GM10847 (cell line): Measurements from ENCODE around the gene CD47.

ENCODE experiments used
- POLR2A ChIP-seq: IDR thresholded peaks from 2 replicates; pipeline ENCODE4 v1.6.1; 2011; ENCODE audit not compliant: insufficient read length; ENCODE audit errors: extremely low read depth

The CD47 gene

DNA sequence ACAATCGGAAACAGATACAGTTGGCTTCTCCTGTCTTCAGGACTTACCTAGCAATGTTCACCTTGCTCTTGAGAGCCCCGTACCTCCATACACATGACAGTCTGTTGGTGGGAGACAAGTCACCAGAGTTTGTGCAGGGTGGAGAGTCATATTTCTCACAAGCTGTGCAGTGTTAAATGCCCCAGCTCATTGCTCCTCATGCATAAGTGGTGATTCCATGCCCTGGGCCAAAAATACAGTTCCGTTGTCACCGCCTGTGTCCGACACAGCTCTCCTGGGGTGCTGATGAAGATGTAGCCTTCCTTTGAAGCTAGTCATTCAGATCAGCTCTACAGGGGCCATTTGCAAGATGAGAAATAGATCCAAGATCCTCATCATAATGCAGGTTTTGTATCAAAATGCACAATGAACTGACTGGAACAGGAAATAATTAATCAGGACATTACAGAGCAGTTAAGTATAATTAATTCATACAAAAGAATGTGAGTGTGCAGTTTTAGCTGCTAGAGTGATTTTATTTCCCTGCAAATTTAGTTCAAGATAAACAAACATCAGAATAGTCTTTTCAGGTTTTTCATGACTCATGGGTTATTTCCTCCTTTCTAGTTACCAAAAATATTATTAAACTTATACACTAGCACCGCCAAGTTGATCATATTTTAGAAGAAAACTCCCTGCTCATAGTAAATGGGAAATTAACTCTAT is 66.5 kb downstream of the CD47 start:
- TF ChIP-seq POLR2A: no peak

DNA sequence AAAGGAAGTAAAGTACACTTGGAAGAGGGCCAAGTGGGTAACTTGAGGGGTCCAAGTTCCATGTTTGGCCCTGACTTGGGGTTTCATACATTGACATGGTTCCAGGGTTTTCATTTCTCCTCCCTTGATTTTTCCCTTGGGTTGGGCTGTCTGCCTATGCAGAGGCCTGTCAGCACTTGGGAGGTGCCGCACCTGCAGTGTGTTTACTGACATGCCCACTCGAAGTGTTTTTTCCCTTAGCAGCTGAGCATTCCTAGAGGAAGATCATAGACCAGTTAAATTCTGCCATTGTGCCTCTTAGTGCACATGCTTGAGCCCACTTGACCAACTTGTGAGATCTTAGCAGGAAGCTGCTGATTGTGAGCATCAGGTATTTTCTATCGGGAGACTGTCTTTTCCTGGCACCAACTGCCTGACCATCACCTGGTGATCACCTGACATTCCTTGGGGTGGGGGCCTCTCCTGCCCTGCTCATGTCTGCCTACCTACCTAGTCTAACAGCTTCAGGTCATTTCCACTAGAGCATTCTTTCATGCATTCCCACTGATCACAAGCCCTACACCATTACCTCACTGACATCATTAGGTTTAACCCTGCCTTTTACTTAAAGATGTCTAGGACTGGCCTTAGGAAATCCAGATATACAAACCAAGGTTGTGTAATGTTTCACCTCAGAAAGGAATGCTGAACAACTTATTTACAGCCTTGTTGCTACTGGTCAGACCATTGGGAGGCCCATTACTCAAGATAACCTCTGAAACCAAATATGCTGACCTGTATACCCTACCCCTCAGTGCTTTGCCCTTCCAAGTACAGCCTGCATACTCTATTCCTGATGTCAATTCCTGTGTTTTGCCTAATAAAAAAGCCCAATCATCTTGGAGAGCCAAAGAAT is 68.3 kb downstream of the CD47 start:
- TF ChIP-seq POLR2A: no peak

DNA sequence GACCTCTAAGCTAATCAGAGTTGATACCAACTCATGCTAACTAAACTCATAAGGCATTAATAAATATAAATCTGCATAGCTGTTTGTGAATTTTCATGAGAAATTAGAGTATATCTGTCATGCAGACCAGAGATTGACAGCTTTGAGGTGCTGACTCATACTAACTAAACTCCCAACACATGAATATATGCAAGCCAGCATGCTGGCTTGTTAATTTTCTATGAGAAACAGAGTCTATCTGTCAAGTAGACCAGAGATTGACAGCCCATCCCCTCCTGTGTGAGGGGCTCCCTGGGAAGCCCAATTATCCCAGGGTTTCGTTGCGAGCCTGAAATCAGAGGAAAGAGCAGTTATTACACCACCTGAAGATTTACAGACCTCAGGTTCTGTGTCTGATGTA is 69.3 kb downstream of the CD47 start:
- TF ChIP-seq POLR2A: no peak

DNA sequence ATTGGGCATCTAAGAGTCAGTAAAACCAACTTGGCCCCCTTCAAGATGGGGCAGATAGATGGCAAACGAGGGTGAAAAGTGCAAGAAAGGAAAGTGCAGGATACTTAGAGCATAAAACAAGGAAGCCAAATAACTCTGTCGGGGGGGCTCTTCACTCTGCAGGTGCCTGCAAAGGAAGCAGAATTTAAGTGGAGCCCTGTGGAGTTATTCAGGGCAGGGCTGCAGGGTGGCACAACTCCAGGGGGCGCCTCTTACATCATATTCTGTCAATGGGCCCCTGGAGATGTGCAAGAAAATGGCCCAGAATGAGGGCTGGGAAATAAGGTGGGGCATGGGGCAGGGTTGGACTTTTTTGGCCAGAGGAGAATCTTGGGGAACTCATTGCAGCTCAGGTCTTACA is 69.7 kb downstream of the CD47 start:
- TF ChIP-seq POLR2A: no peak

DNA sequence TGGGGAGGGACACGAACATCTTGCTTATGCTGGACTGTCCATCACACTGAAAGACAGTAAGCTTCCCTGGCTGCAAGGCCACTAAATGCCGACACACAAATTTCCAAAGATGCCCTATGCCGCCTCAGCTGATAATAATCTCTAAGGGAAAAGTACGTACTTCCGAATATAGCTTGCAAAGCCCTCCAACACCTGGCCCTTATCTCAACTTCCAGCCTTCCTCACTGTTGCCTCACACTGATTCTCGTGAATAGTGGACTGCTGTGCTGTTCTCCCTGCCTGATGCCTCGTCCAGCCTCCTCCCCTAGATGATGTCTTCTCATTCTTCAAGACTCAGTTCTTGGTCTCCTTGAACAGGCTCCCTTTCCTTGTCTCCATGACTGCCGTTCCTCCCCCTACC is 72.3 kb downstream of the CD47 start:
- TF ChIP-seq POLR2A: no peak

DNA sequence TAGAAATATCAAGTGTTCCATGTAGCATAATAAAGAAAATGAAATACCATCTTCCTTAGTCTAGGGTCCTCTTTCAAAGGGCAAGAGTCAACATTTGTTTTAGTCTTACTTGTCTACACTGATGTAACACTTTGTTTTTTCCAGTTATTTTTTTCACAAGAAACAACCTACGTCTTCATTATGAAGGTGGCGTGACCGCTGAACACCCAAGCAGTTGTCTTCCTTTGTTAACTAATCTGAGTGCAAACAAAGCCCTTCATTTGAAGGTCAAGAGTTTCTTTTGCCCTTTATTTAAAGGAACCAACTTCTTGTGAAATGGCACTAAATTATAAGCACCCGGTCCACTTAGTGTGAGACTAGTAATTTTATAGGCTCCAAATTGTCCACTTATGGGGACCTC is 73.2 kb downstream of the CD47 start:
- TF ChIP-seq POLR2A: no peak

DNA sequence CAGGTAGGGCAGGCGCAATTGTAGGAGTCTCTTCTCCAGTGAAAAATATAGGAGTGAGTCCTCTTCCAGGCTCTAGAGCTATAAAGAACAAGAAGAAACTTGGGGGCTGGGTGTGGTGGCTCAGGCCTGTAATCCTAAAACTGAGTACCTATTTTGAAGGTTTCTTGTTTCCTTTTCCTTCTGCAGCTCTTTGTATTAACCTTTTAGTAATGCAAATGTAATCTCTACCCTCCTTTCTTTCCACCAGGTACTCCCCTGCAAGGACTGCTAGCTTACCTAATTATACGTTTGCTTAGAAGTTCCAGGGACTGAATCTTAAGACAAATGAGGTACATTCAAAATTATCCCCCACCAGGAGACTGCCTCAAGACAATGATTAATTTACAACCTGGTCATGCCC is 75.9 kb downstream of the CD47 start:
- TF ChIP-seq POLR2A: no peak

DNA sequence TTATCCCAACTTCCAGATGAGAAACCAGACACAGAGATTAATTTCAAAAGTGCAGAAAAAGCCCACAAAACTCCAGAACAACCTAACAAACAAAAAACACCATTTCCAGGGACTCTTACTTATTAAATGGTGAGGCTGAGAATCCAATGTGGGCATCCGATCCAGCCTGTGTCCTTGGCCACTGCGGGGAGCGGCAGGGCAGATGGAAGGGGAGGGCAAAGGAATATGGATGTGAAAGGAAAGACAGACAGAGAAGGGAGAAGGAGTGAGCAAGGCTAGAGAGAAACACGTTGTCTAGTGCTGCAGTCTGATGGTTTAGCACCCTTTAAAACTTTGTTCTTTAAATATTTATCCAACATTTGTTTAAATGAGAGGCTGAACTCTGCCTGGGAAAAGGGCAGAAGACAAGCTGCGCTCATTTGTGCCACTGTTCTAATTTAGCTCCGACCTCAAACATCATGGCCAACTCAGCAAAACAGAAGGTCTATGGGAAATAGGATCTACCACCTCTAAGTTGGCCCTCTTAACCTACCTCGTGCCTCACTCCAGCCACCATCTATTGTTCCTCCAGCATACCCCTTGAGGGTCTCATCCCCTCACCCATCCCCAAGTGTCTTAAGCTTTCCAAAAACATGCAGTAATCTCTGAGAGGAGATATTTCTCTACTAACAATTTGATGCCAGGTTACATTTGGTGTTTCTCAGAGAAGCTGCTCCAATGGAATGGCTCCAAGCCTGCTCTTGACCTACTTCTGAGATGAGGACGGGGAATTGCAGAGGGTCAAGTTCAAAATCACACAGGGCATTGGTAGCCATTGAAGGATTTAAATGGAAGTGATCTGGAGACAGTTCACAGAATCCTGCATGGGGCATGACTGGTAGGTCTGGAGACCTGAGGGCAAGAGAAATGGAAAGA is 77.4 kb downstream of the CD47 start:
- TF ChIP-seq POLR2A: no peak

DNA sequence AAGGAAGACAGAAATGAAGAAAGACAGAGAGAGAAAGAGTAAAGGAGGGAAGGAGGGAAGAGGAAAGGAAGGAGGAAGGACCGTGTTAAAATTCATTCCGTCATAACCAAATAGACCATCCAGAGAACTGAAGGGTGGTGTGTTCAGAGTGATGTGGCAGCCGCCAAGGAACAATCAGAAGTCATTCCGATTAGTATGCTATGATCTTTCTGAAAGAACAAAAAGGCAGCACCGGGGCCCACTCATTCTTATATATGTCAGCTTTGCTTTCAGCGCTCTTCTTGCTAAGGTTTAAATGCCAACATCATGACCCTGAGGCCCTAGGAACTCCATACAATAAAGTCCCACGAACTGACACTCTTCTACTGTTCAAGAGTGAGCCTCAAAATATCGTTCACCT is 78.5 kb downstream of the CD47 start:
- TF ChIP-seq POLR2A: no peak

DNA sequence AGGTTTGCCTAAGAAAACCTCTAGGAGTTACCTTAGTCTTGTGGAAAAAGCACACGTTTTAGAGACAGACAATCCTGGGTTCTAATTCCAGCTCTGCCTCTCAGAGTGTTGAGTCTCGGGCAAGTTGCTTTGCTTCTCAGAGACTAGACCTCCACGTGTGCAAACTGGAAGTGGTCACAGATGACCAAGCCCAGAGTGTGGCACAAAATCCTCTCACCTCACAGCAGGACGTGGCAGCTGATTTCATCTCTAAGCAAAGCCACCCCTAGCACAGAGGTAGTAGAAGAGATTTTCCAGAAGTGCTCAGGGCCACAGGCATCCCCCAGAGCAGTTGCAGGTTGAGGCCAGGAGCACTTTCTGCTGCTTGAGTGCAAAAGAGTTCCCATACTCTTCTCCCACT is 79.2 kb downstream of the CD47 start:
- no peak for TF ChIP-seq POLR2A

DNA sequence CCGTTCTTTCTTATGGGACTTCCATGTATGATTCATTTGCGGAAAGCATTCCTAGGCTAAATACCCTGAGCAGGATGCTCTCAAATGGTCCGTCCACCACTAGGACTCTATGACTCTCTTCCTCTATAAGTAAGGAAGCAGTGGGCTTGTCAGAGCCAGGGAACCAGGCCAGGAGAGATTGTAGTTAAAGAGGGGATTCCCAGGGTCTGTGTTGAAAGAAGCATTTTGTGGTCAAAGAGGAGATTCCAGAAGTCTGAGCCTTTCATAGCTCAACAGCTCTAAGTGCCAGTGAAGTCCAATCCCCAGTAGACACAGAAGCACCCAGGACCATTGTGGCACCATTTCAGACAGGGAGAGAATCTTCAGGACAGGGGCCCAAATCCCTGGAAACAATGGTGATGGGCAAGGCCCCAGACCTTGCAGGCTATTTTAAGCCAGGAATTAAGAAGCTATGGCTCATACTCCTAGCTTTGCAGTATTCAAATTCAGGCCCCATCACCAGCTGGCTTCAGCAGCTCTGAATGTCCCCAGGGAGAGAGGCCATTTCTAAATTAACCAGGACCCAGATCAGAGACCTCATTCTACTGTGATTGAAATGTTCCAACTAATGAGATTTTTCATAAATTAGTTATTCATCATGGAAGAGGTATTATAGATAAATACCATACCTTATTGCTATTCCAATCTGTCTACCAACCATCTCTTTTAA is 81.7 kb downstream of the CD47 start:
- no peak for TF ChIP-seq POLR2A

DNA sequence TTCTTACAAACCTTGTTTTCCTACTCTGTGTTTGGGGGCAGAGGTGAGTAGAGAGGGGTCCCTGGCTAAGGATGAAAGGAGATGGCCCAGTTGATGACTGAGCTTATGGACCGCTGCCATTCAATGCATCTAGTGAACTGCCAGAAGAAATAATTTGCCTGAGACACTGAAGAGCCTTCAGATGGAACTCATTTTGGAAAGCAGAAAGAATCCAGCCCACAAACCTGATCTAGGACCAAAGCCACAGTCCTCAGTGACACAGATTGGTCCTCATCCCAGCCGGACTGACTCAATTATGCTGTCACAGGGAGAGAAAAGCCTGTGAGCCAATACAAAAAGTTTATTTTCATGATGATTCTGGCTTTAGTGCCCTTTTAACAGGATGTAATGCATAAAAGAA is 82.7 kb downstream of the CD47 start:
- no peak for TF ChIP-seq POLR2A

DNA sequence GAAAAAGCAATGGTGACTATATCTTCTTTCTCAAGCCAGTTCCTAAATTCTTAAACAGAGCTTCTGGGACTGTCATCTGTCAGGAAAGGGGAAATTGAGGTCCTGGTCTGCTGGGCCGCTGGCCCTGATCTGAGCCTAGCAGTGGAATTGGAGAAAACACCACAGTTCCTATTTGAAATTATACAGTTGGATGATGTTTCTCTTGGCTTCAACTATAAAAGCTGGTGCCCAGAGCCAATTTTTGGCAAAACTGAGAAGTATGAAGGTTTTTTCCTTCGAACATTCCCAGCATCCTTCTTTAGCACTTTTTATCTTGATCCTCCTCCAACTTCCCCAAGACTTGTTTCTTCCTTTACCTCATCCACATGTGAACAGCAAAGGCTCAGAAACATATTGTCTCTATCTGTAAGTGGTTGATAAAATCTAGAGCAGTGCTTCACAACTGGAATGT is 83.9 kb downstream of the CD47 start:
- no peak for TF ChIP-seq POLR2A

DNA sequence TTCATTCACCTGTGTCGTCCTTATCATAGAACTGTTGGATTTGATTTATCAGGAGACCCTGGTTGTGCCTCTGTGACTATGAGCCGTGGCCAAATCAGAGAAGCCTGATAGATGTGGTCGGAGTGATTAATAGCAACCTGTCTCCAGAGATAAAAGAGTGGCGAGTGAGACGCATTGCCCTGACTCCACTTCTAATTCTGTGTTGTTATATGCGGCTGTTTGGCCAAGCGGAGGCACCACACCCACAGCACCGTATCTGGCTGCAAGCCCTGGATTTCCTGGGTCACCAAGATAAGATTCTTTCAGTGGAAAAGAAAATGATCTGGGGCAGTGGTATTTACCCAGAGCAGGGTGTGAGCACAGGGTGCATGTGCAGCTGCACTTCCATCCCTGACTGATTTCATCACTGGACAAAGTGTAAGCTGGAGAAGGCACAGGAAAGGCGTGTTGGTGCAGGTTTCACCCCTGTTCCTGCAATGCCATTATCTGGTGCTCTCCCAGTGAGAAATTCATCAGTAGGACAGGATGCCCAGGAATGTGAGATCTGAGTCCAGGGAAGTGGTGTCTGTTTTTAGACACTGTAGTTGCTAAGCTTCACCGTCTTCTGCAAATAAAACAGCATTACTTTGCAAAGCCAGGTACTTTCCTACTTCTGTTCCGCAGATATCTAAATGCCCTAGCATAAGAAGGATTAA is 84.6 kb downstream of the CD47 start:
- no peak for TF ChIP-seq POLR2A
